ENCODE data around the gene SYT1. TPM values are rescaled to one million over a fixed set of nuclear protein-coding genes. Genes with fewer than 3 reads are reported as not detected.

The SYT1 gene
- polyA plus RNA-seq, 1 donor: 1.0 TPM

DNA sequence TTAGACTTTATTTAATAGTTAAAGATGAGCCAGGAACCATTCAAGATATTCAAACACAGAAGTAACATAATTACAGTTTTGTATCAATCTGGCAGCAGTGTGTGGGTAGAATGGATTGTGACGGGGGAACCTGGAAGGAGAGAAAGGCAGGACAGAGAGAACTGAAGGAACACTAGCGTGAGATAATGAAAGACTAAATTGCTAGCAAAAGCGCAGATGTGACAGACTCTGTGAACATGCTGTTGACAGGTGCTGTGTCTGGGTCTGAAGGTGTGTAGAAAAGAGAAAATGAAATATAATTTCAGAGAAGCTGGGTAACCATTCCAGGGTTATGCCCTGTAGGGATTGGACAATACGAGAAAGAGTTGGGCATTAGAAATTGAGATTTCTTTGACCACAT lies 372.3 kb downstream of the SYT1 start:
- no peak for DNase-seq

DNA sequence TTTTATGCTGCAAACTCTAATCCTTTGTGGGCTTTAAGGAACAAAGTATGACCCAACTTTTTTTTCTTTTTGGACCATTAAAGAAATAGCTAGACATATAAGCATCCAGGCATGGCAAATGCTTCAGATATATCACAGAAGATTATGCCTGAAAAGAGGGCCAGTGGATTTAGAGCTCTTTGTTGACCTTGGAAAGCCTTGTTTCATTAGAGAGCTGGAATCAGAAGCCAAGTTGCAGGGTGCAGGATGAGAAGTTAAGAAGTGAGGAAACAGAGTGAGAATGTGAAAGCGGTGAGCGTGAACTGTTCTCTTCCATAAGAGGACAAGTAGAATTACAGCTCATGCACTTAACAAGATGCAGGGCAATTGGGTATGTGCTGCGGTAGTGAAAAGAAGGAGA lies 373.7 kb downstream of the SYT1 start:
- no peak for DNase-seq

DNA sequence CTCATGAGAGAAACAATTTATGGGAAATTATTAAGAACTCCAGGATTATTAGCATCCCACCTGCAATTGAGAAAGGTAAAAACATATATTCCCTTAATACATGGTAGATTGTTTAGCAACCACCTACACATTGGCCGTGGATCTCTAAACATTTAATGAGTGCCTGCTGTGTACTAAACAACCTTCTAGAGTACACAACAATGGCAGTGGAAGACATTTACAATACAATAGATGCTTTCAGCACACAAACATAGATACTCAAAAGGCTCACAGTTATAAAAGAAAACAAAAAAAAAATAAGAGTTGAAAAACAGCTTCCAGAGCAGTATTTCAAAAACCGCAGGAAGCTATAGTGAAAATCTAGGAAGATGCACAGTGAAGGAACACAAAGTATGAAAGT lies 382.9 kb downstream of the SYT1 start:
- no peak for DNase-seq

DNA sequence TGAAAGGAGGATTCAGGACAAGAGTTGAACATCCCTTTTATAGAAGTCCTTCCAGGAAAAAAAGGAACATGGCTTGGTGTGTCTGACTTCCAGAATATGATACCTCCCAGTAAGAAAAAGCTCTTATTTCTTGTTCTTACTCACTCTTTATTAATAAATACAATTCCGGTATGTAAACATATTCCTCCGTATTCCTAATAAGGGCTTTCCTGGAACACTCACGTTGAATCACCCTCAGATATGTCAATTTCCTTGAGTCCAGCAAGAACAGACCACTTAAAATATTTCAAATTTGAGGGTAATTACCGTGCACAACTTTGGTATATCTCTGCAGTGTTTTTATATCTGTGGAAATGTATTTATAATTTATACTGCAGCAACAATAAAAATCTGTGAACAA lies 385.6 kb downstream of the SYT1 start:
- no peak for DNase-seq

DNA sequence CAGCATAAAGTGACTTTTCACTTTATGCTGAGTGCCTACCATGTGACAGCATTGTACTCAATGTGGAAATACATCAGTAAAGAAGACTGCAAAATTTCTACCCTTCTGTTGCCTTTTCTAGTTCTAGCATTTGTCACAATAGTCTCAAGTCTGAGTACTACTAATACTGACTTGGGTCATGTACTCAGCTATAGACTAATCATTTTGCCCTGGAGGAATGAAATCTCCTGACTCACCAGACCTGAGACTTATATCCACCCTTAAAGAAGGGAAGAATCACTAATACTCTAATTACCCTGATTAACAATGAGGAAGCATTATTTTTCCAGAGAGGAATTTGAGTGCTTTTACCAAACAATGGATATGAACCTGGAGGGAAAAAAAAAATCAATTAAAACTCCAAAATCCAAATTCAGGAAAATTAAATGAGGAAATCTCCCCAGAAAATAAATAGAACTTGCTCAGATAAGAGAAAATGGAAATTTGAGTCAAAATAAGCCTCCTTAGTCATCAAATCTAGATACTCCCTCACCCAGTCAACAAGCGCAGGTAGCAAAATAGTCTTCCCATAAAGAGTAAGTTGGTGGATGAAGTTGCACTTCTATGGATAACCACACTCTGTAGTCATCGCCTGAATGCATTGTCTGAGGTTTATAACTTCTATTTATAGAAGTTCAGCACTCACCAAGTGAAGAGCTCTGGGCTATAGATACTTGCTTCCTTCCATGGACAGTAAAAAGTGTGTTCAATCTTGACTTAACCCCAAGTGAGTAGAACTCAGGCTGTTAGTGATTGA lies 386.6 kb downstream of the SYT1 start:
- no peak for DNase-seq

DNA sequence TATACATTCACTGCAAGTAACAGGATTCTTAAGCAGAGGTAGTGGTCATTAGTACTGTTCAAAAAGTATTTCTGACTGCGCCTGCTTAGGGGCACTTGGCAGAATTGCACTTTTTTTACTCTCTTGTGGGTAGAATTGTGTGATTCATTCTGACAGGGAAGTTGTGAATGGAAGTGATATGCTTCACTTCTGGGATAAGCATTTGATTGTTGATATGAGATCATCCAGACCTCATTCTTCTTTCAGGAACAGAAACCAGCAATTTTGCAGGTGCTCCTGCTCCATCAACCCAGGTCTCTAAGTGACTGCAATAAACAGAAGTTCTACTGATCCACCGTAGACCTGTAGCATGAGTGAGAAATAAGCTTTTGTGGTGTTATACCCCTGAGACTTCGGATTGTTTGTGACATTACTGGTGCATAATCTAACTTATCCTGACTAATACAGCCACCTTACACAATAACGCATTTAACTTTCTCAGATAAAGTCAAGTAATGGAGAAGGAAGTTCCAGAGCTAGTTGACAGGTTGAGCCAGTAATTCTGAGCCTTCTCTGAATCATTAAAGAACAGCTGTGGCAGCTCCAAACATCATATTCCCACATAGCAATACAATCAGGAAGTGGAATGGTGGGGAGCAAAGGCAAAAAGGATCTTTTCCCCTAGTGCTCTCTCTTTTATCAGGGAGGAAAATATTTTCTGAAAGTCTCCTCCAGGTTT lies 387.9 kb downstream of the SYT1 start:
- no peak for DNase-seq

DNA sequence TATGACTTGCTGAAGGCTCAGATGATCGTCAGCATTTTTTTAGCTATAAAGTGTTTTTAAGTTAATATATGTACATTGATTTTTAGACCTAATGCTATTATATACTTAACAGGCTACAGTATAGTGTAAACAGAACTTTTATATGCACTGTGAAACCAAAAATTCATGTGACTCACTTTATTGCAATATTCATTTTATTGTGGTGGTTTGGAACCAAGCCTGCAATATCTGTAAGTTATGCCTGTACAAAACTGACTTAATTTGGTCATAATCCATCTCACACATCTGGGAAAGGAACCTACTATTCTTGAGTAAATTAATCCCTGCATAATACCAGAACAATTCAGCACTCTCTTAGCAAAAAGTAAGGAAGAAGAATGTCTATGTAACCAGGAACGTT lies 390.7 kb downstream of the SYT1 start:
- no peak for DNase-seq

DNA sequence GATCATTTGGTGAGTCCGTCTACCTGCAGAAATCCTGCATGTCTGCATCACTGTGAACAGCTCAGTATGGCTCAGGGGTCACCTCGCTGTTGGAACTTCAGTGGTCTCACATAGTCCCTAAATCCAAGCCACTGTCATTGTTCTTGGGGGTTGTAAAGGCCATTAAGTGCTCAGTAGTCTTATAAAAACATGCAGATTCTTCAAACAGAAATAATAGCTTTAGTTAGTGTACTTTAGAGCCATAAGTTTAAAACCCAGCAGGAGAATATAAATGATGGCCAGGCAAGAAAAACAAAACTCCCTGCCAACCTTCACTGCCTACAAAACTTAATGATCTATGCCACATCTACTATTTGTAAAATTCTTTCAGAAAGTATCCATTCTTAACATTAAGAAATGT lies 396.3 kb downstream of the SYT1 start:
- no peak for DNase-seq

DNA sequence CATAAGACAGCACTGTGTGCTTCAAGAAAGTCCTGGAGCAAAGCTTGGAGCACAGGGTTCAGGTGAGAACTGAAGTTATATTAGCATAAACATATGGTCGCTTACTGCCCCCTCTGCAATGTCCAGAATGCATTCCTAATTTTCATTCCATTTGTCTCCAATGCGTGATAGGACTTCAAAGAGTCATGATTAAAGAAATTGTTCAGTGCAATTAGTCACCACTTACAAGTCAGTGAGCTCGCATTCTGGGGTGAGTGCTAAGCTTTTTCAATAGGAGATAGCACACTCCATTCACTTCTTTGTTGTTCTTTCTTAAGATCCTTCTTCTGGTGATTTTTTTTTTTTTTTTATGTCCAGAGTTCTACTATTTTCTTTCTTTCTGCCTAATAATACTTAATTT lies 398.4 kb downstream of the SYT1 start:
- DNase-seq: no peak

DNA sequence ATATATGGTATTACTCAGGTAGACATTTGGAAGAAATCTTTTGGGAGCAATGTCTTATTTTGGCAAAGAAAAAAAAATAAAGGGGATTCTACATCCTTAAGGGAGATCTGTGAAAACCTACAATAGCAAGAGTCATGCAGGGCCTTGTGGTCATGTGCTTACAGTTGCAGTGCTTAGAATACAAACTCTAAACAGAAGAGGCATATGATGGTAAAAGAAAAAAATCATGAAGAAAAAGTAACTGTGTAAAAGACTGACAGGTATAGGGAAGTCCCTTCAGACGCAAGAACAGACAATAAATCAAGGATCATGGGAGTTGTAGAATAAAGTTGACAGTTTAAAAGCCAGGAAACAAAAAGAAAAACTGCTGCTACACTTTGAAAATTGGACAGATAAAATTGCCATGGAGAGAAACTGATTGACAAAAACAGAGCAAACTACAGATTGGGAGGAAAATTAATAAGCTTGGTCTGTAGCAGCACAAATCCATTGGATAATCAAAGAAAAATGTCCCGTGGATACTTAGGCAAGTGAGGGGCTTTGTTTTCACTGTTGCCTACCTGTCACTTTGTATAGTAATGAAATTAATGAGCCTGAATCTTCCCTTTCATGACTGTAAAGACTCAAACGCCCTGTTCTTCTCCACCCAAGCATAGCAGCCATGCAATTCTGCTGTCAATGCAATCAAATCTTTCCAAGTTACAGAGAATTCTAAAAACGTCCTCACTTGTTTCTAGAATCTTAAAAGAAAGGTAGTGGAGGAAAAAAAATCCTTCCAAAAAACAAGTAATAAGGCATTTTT lies 402.0 kb downstream of the SYT1 start:
- DNase-seq: no peak

DNA sequence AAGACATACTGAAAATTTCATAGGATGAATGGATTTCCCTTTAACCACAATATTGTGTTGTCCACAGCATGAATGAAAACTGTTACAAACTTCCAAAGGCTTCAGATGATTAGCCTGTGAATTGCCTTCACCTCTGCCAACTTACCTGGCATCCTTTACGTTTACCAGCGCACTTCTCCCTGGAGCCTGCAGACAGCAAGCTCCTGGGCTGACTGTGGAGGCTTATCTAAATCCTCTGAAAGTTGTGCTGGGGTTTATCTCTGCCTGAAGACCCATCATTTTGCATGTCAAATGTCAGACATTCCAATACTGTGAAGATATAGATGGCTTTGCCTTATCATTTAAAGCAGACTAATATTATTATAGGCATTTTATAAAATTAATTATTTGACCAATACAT lies 403.0 kb downstream of the SYT1 start:
- no peak for DNase-seq

DNA sequence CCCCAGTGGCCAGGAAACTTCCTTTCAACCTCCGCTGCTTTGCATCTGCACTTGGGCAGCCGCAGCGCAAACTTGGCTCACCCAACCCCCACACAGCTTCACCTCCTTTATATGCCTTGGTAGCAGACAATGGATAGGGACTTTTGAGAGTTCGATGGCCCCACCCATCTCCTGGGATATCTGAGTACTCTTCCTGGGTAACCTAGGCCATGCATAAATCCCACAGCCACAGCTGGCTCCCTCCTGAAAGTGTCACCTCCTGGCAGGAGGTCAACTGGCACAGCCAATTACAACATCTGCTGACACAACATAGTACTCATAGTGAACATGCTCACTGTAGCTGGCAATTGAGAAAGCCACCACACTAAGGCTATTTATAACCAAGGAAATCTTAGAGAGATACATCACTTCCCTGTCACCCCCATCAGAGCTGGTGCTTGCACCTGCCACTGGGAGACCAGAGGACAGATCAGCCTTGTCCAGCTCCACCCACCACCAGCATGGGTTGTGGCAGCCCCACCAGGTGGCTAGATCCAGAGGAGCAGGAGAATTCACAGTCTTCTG lies 410.0 kb downstream of the SYT1 start:
- DNase-seq: no peak

DNA sequence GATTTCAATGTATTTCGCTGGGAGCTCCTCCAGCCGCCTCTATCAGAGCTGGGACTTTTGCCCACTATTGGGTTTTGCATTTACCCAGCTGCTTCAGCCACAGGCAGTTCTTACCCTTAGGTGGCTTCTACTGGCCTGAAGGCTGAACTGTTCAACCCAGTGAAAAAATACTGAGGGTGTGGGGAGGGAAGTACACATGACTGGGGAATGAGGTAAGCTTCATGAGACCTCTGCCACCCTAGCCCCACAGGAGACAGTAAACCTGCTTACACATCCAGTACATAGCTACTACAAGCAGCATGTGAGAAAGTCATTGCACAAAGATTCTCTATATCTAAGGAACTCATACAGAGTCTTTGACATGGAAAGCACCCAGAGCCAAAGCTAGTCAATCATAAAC lies 411.1 kb downstream of the SYT1 start:
- no peak for DNase-seq

DNA sequence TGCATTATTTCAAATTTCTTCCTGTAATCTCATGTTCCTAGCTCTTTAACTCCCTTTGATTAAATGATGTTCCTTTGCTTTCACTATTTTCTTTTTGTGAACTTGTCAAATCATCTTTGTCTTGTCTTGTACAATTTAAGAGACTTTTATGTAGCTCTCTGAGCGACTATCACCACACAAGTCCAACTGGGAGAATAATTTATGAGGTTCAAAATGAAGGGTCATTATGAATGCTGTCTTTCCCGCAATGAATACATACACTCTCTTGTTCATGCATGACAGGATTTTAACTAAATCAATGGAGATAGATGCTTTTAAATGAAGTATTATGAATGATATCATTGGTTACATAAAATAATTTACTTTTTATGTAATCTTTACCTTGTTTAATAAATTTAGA lies 418.8 kb downstream of the SYT1 start:
- no peak for DNase-seq

DNA sequence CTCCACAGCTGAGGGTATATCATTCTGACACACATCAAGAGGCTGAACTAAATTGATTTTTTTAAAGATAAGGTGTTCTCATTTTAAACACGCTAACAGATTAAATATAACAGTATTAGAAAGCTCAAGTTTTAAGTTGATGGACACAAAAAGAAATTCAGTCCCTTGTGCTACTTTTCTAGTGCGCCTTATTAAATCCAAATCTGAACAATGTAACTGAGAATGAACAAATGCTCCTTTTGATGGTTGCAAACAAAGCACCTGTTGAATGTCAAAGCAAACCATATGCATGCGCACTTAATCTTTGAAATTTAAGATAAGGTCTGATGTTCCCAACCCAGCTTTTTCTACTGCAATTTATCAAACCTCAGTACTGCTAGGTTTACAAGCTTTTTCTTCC lies 424.3 kb downstream of the SYT1 start:
- no peak for DNase-seq

DNA sequence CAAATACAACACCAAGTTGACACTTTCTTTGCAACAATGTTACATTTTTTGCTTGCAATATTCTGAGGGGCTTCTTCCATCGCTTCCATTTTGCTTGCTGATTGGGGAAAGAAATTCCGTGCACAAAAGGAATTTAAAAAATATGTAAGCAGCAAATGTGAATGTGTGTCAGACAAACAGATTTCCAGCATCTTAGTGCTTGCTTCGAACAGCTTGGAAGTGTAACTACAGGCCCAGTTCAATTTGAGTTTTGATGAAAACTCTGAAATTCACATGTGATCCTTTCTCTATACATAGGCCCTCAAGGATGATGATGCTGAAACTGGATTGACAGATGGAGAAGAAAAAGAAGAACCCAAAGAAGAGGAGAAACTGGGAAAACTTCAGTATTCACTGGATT lies 427.1 kb downstream of the SYT1 start:
- DNase-seq: no peak

DNA sequence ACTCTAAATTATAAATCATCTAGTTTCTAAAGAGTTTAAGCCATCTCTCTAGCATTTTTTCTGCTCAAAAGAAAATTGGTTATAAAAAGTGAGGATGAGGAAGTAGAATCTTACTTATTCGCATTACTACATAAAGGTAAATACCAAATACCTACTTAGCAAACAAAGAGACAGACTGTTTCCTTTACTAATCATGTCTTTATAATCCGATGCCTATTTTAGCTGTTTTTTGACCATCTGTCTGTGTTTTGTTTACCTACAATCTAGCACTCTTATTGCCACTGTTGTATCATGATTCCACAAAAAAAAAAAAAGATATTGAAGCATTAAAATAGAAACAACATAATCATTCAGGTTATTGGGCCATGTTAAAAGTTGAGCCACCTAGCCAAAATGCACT lies 430.0 kb downstream of the SYT1 start:
- no peak for DNase-seq

DNA sequence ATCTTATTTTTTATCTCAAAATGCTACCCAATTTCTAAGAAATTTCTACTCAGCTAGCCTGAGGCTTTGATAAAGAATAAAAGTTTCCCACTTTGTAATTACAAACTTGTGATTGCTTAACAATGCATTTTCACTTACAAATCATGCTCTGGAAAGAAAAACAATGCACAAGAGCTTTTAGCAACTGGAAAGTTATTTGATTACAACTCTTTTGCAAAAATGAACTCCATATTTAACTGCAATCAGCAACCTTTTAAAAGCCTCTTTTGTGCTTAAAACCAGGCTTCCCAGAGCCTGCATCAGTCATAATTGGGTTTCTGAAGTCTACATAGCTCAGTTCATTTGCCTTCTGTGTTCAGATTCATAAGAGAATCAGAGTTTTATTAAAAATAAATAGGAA lies 431.0 kb downstream of the SYT1 start:
- no peak for DNase-seq

DNA sequence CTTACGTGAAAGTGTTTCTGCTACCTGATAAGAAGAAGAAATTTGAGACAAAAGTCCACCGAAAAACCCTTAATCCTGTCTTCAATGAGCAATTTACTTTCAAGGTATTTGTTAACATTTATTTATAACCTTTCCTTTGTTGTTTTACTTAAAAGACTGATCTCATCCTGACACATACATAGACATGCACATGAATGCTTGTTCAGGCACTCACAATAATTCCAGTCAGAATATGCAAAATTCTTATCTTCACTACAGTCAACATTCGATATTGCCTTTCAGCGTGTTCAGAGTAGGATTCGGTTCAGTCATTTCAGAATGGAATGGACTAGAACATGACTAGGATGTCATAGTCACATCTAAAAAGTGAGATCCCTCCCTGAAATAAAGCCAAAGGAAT lies 431.6 kb downstream of the SYT1 start:
- no peak for DNase-seq

DNA sequence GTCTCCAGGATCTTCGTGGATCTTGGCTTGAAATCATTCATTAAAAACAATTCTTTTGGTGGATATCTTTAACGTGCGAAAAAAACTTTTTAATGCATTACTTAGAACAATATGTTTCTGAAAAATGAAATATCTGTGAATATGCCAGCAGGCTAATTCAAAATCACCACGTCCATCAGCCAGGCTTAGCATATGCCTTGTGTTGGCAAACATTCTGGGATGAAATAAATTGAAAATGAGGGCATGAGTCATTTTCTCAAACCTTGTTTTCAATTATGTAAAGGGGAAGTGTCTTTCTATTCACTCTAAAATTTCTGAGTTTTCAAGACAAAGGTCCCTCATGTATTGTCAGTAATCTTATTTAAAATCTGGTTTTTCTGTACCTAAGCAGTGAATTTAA lies 432.3 kb downstream of the SYT1 start:
- DNase-seq: no peak

DNA sequence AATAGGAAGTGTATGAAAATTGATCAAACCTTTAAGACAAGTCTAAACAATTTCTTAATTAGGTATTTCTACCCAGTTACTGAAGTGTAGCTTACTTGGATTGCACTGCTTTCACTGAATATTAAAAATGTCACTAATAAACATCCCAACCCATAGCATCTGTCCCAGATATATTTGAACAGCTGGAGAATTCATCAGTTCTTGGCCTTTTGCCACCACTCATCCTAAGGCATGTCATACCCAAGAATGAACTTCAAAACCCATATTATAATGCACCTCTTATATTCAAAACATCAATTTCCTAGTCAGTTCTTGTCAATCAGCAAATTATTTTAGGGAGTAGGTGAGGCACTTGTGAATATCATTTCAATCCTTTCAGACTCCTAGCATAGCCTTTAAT lies 433.9 kb downstream of the SYT1 start:
- DNase-seq: peak; percentile 12

DNA sequence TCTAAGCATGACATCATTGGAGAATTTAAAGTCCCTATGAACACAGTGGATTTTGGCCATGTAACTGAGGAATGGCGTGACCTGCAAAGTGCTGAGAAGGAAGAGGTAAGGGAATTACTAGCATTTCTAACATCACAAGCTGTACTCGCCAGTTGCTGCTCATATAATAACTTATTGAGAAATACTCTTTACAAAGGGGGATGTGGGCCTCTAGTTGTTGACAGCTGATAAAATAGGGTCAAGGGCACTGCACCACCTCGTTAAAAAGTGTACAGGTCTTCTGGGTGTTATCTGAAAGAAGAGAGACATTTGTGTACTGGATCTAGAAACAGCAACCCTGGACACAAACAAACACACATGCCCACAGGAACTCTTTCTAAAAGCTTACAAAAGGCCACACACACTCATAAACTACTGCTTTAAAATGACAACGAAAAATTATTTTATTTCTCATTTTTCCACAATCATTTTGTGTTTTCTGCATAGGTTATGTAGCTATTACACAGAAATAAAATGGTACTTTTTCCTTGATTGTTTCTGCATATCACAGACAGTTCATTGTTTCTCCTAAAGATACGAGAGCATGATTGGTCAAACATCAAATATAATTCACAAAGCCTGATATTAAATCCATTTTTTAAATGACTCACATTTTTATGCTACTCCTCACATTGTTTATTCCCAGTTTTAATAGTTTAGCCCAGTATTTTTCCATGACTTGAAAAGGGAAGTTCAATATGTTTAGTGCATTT lies 435.0 kb downstream of the SYT1 start:
- no peak for DNase-seq

DNA sequence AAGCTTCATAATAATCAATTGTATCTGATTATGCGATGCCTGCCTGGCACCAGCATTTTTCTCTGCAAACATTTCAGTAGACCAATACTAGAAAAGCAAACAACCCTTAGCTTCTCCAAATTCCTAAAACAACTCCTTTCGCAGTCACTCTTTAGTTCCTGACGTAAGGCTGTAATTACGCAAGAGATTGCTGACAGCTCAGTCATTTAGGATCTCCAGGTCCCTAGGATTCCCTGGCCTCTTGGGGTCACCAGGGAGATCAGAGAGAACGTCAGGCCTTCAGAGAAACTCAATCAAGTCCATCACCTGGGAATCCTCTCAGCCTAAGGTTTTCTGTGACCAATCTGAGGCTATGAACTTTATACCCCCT lies 435.6 kb downstream of the SYT1 start:
- DNase-seq: no peak
